ENCODE data around the gene PDE11A.

DNA sequence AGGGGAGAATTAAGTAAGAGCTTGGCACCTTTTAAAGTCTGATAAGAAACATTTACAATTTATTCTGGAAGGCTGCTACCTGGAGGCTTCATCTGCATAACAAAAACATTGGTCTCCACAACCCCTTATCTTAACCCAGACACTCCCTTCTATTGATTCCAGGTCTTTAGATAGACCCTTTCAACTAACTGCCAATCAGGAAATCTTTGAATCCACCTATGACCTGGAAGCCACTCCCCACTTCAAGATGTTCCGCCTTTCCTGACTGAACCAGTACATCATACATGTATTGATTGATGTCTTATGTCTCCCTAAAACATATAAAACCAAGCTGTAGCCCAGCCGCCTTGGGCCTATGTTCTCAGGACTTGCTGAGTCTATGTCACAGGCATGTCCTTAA lies 390.6 kb downstream of the PDE11A start:
- no peak for TF ChIP-seq POLR2A (IDR thresholded peaks at IDR 0.05)
- TF ChIP-seq, protein P1, sequence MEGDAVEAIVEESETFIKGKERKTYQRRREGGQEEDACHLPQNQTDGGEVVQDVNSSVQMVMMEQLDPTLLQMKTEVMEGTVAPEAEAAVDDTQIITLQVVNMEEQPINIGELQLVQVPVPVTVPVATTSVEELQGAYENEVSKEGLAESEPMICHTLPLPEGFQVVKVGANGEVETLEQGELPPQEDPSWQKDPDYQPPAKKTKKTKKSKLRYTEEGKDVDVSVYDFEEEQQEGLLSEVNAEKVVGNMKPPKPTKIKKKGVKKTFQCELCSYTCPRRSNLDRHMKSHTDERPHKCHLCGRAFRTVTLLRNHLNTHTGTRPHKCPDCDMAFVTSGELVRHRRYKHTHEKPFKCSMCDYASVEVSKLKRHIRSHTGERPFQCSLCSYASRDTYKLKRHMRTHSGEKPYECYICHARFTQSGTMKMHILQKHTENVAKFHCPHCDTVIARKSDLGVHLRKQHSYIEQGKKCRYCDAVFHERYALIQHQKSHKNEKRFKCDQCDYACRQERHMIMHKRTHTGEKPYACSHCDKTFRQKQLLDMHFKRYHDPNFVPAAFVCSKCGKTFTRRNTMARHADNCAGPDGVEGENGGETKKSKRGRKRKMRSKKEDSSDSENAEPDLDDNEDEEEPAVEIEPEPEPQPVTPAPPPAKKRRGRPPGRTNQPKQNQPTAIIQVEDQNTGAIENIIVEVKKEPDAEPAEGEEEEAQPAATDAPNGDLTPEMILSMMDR (IDR thresholded peaks at IDR 0.05), result no peak

All from adrenal gland (tissue), 5 donors.